Right lobe of liver (tissue), 6 donors: ENCODE results near the gene GATA3. TPM values are rescaled to one million over a fixed set of nuclear protein-coding genes. Genes with fewer than 3 reads are reported as not detected.

ENCODE experiments used
- ATAC-seq, 4 donors: fragments of 200-7000 bp; cut with Tn5 transposase; one replicate each; pipeline ENCODE4 v1.9.1; 2020; ENCODE audit warnings: mild to moderate bottlenecking in 4 of 4, moderate library complexity in 4 of 4
- DNase-seq, 3 donors: peaks; one replicate each; pipeline ENCODE4 v3.0.0-alpha.2; 2020
- H3K27ac ChIP-seq, 3 donors: fragments of 200-600 bp; one replicate each; pipeline ENCODE4 v1.8.0; 2022
- H3K27me3 ChIP-seq, 2 donors: fragments of 200-600 bp; one replicate each; pipeline ENCODE4 v1.8.0; 2022
- H3K36me3 ChIP-seq, 4 donors: fragments of 200-600 bp; sonication (generic) in 1 of 4; one replicate each; pipeline versions ENCODE4 v1.5.1 to v1.8.0; 2017 to 2022; ENCODE audit warnings: control low read depth in 1 of 4
- H3K4me1 ChIP-seq, 4 donors: fragments of 200-600 bp; sonication (generic) in 1 of 4; one replicate each; pipeline versions ENCODE4 v1.5.1 to v1.8.0; 2017 to 2022; ENCODE audit warnings: control low read depth in 1 of 4
- H3K4me3 ChIP-seq, 3 donors: fragments of 200-600 bp; one replicate each; pipeline ENCODE4 v1.8.0; 2022
- H3K9me3 ChIP-seq, 4 donors: fragments of 200-600 bp; sonication (generic) in 1 of 4; one replicate each; pipeline versions ENCODE4 v1.5.1 to v1.8.0; 2017 to 2022; ENCODE audit warnings: control low read depth in 1 of 4
- CTCF ChIP-seq, 4 donors: fragments of 200-600 bp in 3 of 4; fragments of 450-650 bp in 1 of 4; IDR thresholded peaks; one replicate each; pipeline versions ENCODE4 v1.5.1 to v1.8.0; 2016 to 2022; ENCODE audit warnings: antibody characterized with exemption in 4 of 4, mild to moderate bottlenecking in 2 of 4
- POLR2A ChIP-seq: fragments of 450-650 bp; IDR thresholded peaks from one replicate; pipeline ENCODE4 v1.6.1; 2017; ENCODE audit warnings: antibody characterized with exemption, mild to moderate bottlenecking
- WGBS: methylation state at CpG from one replicate; pipeline ENCODE4 v1.1.6; 2018; ENCODE audit warnings: low coverage, low lambda C conversion rate; ENCODE audit not compliant: insufficient coverage; ENCODE audit errors: missing lambda C conversion rate; 5-methylcytosine and 5-hydroxymethylcytosine counted together
- intact Hi-C, 2 donors: fragments of 100-400 bp; cut with DNase I; formaldehyde crosslinking; loops; one replicate each; pipeline versions ENCODE4 v1.11.2 to v1.14.1; 2022
- total RNA-seq, 6 experiments: library from RNA; depleted of rRNA in 2 of 6; stranded (reverse); fragments of >200 nt in 2 of 6; fragmentation: NEBNext Ultra II Directional in 3 of 6; extraction: Animal tissue kit (Norgen Biotek cat#: 25700) in 3 of 6; gene quantifications; one replicate each; pipeline versions ENCODE4 v1.1.0 to v1.2.4, GENCODE V29; 2016 to 2023
- donor health status: DM: no; HTN: yes; CAD: no.
- donor health status: DM: no; HTN: no; CAD: no.
- donor health status: DM: no; HTN: no; CAD: no.
- donor health status: DM: no; HTN: yes; CAD: no.
- donor health status: DM: no; HTN: yes; CAD: no.

The GATA3 gene
- total RNA-seq, 6 experiments from 2014 or later, result 0.26 to 1.0 (median 0.53) TPM; not detected in 1

- DNase-seq (no peak), ATAC-seq (peak in 3 of 4 donors; percentile 17 to 36 (median 30))
- Histone ChIP-seq H3K4me1 (peaks cover 0 to 17% (median 0%) of the 10 kb centered on the region in 4 donors), H3K4me3 (peak overlapping the region in 1 of 3 donors; percentile 13), H3K27ac (no peak overlapping the region), H3K36me3 (no peaks in the 10 kb centered on the region), H3K27me3 (peaks cover 12 to 49% of the 10 kb centered on the region in 2 donors), H3K9me3 (no peaks in the 10 kb centered on the region)
- intact Hi-C loops, result no loop called here
- no peak for TF ChIP-seq CTCF (IDR thresholded peaks at IDR 0.05)
- TF ChIP-seq POLR2A, result no peak
- WGBS, result 8% methylated on average over 14 of the region's 37 CpGs
Measured at GRCh38 chr10:8034466-8035005, 20.0 kb upstream of the GATA3 start.

- ATAC-seq, result no peak
- Histone ChIP-seq H3K27me3 (peaks cover 14 to 49% of the 10 kb centered on the region in 2 donors), H3K9me3 (no peaks in the 10 kb centered on the region), H3K4me3 (no peak overlapping the region), H3K27ac (no peak overlapping the region), H3K4me1 (peaks cover 0 to 17% (median 0%) of the 10 kb centered on the region in 4 donors), H3K36me3 (no peaks in the 10 kb centered on the region)
- no peak for DNase-seq
- no peak for TF ChIP-seq CTCF (IDR thresholded peaks at IDR 0.05)
- TF ChIP-seq POLR2A, result no peak
- intact Hi-C loops, result no loop called here
- 13% methylated on average over 16 of the region's 32 CpGs for WGBS
Measured at GRCh38 chr10:8035006-8035640, 19.4 kb upstream of the GATA3 start.

- TF ChIP-seq CTCF (IDR thresholded peaks at IDR 0.05) (no peak), POLR2A (no peak)
- WGBS, result 5% methylated on average over 31 of the region's 47 CpGs
- ATAC-seq, result no peak
Measured at GRCh38 chr10:8035641-8036470, 18.6 kb upstream of the GATA3 start.

GRCh38 chr10:8036506-8037198 lies 17.8 kb upstream of the GATA3 start:
- ATAC-seq (no peak), DNase-seq (no peak)
- WGBS, result 7% methylated on average over 17 of the region's 18 CpGs
- Histone ChIP-seq H3K4me3 (no peak overlapping the region), H3K27ac (no peak overlapping the region), H3K9me3 (no peaks in the 10 kb centered on the region), H3K27me3 (peaks cover 17 to 62% of the 10 kb centered on the region in 2 donors), H3K36me3 (no peaks in the 10 kb centered on the region), H3K4me1 (peaks cover 0 to 17% (median 0%) of the 10 kb centered on the region in 4 donors)
- intact Hi-C loops, result no loop called here
- no peak for TF ChIP-seq POLR2A
- TF ChIP-seq CTCF (IDR thresholded peaks at IDR 0.05), result no peak

More at GRCh38 chr10:8035641-8036470, 18.6 kb upstream of the GATA3 start:
- no peaks in the 10 kb centered on the region for H3K9me3 ChIP-seq
- no peak overlapping the region for H3K4me3 ChIP-seq
- no peaks in the 10 kb centered on the region for H3K36me3 ChIP-seq
- intact Hi-C loops, result no loop called here
- H3K27ac ChIP-seq, result no peak overlapping the region
- peaks cover 0 to 17% (median 0%) of the 10 kb centered on the region in 4 donors for H3K4me1 ChIP-seq
- DNase-seq, result no peak
- H3K27me3 ChIP-seq, result peaks cover 14 to 56% of the 10 kb centered on the region in 2 donors
